LNCaP clone FGC (cell line): ENCODE data around the gene SMAD5.

Experiments
- DNase-seq: peaks from one replicate; pipeline ENCODE4 v3.0.0-alpha.2; 2011; ENCODE audit warnings: low read depth
- H3K4me3 ChIP-seq: 2 replicates; pipeline ENCODE4 v1.5.1; 2011; ENCODE audit warnings: mild to moderate bottlenecking, low read depth, low read length, control low read depth
- TF ChIP-seq, protein P1 (sequence below): IDR thresholded peaks from 2 replicates; pipeline ENCODE4 v1.5.1; 2012; ENCODE audit warnings: mild to moderate bottlenecking; ENCODE audit not compliant: control insufficient read depth, insufficient read depth; ENCODE audit errors: extremely low read depth

Gene SMAD5

GRCh38 chr5:136211282-136212040 is 78.8 kb downstream of the SMAD5 start:
- TF ChIP-seq, protein P1, sequence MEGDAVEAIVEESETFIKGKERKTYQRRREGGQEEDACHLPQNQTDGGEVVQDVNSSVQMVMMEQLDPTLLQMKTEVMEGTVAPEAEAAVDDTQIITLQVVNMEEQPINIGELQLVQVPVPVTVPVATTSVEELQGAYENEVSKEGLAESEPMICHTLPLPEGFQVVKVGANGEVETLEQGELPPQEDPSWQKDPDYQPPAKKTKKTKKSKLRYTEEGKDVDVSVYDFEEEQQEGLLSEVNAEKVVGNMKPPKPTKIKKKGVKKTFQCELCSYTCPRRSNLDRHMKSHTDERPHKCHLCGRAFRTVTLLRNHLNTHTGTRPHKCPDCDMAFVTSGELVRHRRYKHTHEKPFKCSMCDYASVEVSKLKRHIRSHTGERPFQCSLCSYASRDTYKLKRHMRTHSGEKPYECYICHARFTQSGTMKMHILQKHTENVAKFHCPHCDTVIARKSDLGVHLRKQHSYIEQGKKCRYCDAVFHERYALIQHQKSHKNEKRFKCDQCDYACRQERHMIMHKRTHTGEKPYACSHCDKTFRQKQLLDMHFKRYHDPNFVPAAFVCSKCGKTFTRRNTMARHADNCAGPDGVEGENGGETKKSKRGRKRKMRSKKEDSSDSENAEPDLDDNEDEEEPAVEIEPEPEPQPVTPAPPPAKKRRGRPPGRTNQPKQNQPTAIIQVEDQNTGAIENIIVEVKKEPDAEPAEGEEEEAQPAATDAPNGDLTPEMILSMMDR: no peak
- DNase-seq: no peak
- H3K4me3 ChIP-seq: no peak overlapping the region

DNA sequence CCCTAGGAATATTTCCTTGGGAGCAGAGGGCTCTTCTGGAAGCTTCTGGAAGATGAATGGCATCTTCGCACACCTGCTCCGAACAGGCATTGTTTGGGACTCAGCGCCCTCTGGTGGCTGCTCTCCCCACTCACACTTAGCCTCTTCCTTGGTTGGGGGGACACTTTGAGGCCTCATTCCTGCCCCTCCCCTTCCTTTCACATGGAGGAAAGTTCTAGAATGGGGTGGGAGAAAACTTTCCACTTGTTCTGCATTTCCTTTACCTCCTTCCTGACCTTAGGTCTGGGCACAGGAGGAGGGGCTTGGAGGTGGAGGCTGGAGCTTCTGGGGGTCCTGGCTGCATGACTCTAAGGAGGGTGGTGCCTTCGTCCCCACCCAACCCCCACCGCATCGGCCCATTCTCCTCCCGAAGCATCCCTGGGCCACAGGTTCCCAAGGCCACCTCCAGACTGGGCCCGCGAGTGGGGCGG is 79.6 kb downstream of the SMAD5 start:
- TF ChIP-seq, protein P1: peak; percentile 83
- H3K4me3 ChIP-seq: no peak overlapping the region
- no peak for DNase-seq

DNA sequence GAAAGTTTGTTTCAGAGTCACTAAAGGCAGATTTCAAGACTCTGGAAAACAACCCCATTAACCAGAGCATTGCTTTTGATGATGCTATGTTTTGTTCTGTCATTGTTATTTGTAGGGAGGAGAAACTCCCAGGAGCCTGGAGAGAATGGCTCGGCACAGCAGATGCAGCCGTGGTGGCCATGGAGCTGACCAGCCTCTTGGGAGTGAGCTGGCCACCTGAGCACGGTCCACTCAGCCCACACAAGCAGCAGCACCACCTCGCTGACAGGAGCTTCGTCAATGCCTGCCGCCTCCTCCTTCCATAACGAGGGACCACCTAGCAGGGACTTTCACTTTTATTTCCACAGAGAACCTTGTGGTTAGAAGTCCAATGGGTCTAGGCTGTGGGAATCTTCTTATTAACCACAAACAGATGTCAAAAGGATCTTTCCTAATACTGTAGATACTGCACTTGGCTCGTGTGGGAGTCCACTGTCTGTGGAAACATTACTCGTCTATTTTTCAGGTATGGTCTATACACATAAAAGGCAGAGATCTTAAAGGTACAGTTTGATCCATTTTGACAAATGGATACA is 81.4 kb downstream of the SMAD5 start:
- no peak overlapping the region for H3K4me3 ChIP-seq
- TF ChIP-seq, protein P1: no peak
- DNase-seq: no peak

- TF ChIP-seq, protein P1: no peak
- H3K4me3 ChIP-seq: no peak overlapping the region
- DNase-seq: no peak
Measured at GRCh38 chr5:136215812-136216211, 83.2 kb downstream of the SMAD5 start.

DNA sequence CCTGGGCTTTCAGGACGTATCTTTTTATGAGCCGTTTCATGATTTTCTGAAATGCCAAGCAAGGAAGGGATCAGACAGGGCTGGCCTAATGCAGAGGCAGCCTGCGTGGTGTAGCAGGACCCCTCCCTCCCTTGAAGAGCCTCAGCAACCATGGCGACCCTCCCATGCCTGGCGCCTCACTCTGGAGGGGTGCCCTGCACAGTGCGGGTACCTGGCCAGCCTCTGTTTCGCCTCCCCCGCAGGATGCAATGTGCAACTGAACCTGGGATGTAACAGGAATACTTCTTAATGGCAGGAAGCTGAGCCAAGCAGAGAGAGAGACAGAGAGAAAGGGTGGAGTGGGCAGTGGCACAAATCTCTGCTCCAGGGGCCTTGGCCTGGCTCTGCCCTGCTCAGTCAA is 83.6 kb downstream of the SMAD5 start:
- TF ChIP-seq, protein P1: no peak
- no peak for DNase-seq
- H3K4me3 ChIP-seq: no peak overlapping the region

GRCh38 chr5:136221340-136221739 is 88.7 kb downstream of the SMAD5 start:
- no peak for DNase-seq
- TF ChIP-seq, protein P1: no peak
- H3K4me3 ChIP-seq: no peak overlapping the region
